ENCODE data around the gene C9orf40. TPM values are rescaled to one million over a fixed set of nuclear protein-coding genes. Genes with fewer than 3 reads are reported as not detected.

C9orf40 gene
- total RNA-seq, 3 donors from 2014 or later (not counting 1 experiment from before 2014, with no cell fraction given): 1.8 to 3.9 (median 3.6) TPM

DNA sequence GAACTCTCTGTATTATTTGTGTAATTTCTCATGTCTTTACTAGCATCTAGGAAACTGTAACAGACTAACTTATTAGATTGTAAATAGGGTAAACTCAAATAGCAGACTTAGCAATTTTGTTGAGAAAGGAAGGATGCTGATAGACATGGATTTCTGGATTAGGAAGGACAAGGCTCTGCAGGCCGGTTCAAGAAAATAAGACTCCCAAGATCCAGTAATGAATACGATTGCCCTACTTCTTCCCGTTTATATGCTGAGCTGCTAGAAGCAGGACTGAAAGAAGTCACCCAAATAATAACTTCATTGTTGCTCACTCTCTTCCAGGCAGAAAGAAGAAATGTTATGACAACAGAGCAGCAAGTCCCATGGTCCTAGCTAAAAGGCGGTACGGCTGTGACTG lies 22.8 kb upstream of the C9orf40 start:
- peaks cover 0 to 10% of the 10 kb centered on the region in 2 donors for H3K4me1 Mint-ChIP-seq
- no peak overlapping the region for H3K4me3 Mint-ChIP-seq
- Histone ChIP-seq H3K4me1 (ENCODE audit: control insufficient read depth, insufficient read depth, low read length) (no peaks in the 10 kb centered on the region), H3K27ac (ENCODE audit: low read length) (no peak overlapping the region), H3K9me3 (ENCODE audit: control insufficient read depth, insufficient read depth, low read length) (no peaks in the 10 kb centered on the region), H3K36me3 (ENCODE audit: control insufficient read depth, insufficient read depth, low read length) (no peaks in the 10 kb centered on the region), H3K27me3 (ENCODE audit: control insufficient read depth, insufficient read depth, low read length) (no peaks in the 10 kb centered on the region), H3K4me3 (ENCODE audit: low read length) (no peak overlapping the region)
- 97% methylated on average over 5 of the region's 5 CpGs for WGBS (ENCODE audit: insufficient coverage)
- H3K27ac Mint-ChIP-seq: no peak overlapping the region
- no peaks in the 10 kb centered on the region for H3K27me3 Mint-ChIP-seq (ENCODE audit: low read depth in 2 of 2)
- TF ChIP-seq, protein P1, sequence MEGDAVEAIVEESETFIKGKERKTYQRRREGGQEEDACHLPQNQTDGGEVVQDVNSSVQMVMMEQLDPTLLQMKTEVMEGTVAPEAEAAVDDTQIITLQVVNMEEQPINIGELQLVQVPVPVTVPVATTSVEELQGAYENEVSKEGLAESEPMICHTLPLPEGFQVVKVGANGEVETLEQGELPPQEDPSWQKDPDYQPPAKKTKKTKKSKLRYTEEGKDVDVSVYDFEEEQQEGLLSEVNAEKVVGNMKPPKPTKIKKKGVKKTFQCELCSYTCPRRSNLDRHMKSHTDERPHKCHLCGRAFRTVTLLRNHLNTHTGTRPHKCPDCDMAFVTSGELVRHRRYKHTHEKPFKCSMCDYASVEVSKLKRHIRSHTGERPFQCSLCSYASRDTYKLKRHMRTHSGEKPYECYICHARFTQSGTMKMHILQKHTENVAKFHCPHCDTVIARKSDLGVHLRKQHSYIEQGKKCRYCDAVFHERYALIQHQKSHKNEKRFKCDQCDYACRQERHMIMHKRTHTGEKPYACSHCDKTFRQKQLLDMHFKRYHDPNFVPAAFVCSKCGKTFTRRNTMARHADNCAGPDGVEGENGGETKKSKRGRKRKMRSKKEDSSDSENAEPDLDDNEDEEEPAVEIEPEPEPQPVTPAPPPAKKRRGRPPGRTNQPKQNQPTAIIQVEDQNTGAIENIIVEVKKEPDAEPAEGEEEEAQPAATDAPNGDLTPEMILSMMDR (IDR thresholded peaks at IDR 0.05): no peak
- no peak for ATAC-seq
- no peaks in the 10 kb centered on the region for H3K36me3 Mint-ChIP-seq
- DNase-seq: no peak
- intact Hi-C loops (cut with micrococcal nuclease): no loop called here
- no peaks in the 10 kb centered on the region for H3K9me3 Mint-ChIP-seq

- H3K36me3 Mint-ChIP-seq: no peaks in the 10 kb centered on the region
- Histone ChIP-seq H3K36me3 (ENCODE audit: control insufficient read depth, insufficient read depth, low read length) (no peaks in the 10 kb centered on the region), H3K27ac (ENCODE audit: low read length) (no peak overlapping the region), H3K4me1 (ENCODE audit: control insufficient read depth, insufficient read depth, low read length) (no peaks in the 10 kb centered on the region), H3K4me3 (ENCODE audit: low read length) (no peak overlapping the region), H3K27me3 (ENCODE audit: control insufficient read depth, insufficient read depth, low read length) (no peaks in the 10 kb centered on the region), H3K9me3 (ENCODE audit: control insufficient read depth, insufficient read depth, low read length) (no peaks in the 10 kb centered on the region)
- H3K27ac Mint-ChIP-seq: no peak overlapping the region
- H3K4me3 Mint-ChIP-seq: no peak overlapping the region
- WGBS (ENCODE audit: insufficient coverage): 96% methylated on average over 1 of the region's 1 CpG
- TF ChIP-seq, protein P1 (IDR thresholded peaks at IDR 0.05): no peak
- ATAC-seq (no peak), DNase-seq (no peak)
- H3K27me3 Mint-ChIP-seq (ENCODE audit: low read depth in 2 of 2): no peaks in the 10 kb centered on the region
- no peaks in the 10 kb centered on the region for H3K9me3 Mint-ChIP-seq
- H3K4me1 Mint-ChIP-seq: peaks cover 0 to 10% of the 10 kb centered on the region in 2 donors
- intact Hi-C loops (cut with micrococcal nuclease): no loop called here
These were observed 21.8 kb upstream of the C9orf40 start for GRCh38 chr9:74974558-74974957.

GRCh38 chr9:74973714-74974113 lies 21.0 kb upstream of the C9orf40 start:
- no peaks in the 10 kb centered on the region for H3K9me3 Mint-ChIP-seq
- H3K27ac Mint-ChIP-seq: no peak overlapping the region
- no peak overlapping the region for H3K4me3 Mint-ChIP-seq
- Histone ChIP-seq H3K27ac (ENCODE audit: low read length) (no peak overlapping the region), H3K27me3 (ENCODE audit: control insufficient read depth, insufficient read depth, low read length) (no peaks in the 10 kb centered on the region), H3K4me1 (ENCODE audit: control insufficient read depth, insufficient read depth, low read length) (no peaks in the 10 kb centered on the region), H3K4me3 (ENCODE audit: low read length) (no peak overlapping the region), H3K36me3 (ENCODE audit: control insufficient read depth, insufficient read depth, low read length) (no peaks in the 10 kb centered on the region), H3K9me3 (ENCODE audit: control insufficient read depth, insufficient read depth, low read length) (no peaks in the 10 kb centered on the region)
- no peak for DNase-seq
- peaks cover 0 to 10% of the 10 kb centered on the region in 2 donors for H3K4me1 Mint-ChIP-seq
- no peaks in the 10 kb centered on the region for H3K27me3 Mint-ChIP-seq (ENCODE audit: low read depth in 2 of 2)
- intact Hi-C loops (cut with micrococcal nuclease): no loop called here
- ATAC-seq: no peak
- TF ChIP-seq, protein P1 (IDR thresholded peaks at IDR 0.05): no peak
- no peaks in the 10 kb centered on the region for H3K36me3 Mint-ChIP-seq

DNA sequence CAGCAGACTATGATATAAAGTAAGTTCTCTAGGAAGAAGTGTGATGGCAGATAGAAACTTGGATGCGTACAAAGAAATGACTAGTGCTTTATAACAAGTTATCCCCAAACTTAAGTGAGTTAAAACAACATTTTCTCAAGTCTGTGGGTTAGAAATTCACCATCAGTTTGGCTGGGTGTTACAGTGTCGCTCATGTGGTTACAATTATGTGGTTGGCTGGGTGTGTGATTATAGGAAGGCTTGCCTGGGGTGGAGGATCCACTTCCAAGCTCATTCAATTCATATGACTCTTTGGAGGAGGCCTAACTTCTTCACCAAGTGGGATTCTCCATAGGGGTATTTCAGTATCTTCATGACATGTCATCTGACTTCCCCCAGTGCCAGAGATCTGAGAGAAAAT lies 10.3 kb upstream of the C9orf40 start:
- no peak overlapping the region for H3K4me3 ChIP-seq (ENCODE audit: low read length)
- peak overlapping the region; percentile 71 to 84 for H3K27ac Mint-ChIP-seq
- peaks cover 0 to 3% of the 10 kb centered on the region in 2 donors for H3K9me3 Mint-ChIP-seq
- H3K36me3 Mint-ChIP-seq: no peaks in the 10 kb centered on the region
- H3K4me1 Mint-ChIP-seq: peaks cover 43 to 48% of the 10 kb centered on the region in 2 donors
- H3K27me3 Mint-ChIP-seq (ENCODE audit: low read depth in 2 of 2): no peaks in the 10 kb centered on the region
- ATAC-seq (peak; percentile 59 to 88 (median 71)), DNase-seq (peak in 1 of 2 donors; percentile 47)
- no peaks in the 10 kb centered on the region for H3K9me3 ChIP-seq (ENCODE audit: control insufficient read depth, insufficient read depth, low read length)
- WGBS (ENCODE audit: insufficient coverage): 50% methylated on average over 1 of the region's 2 CpGs
- no peaks in the 10 kb centered on the region for H3K27me3 ChIP-seq (ENCODE audit: control insufficient read depth, insufficient read depth, low read length)
- intact Hi-C loops (cut with micrococcal nuclease): loop anchor here (2.0 to 5.0 kb wide), 3 partner anchors 16 to 1811 kb away; partner anchors contain the start of gene ANXA1
- H3K36me3 ChIP-seq (ENCODE audit: control insufficient read depth, insufficient read depth, low read length): no peaks in the 10 kb centered on the region
- H3K4me1 ChIP-seq (ENCODE audit: control insufficient read depth, insufficient read depth, low read length): peaks cover 7% of the 10 kb centered on the region
- H3K4me3 Mint-ChIP-seq: peak overlapping the region; percentile 78
- TF ChIP-seq, protein P1 (IDR thresholded peaks at IDR 0.05): no peak
- peak overlapping the region; percentile 18 for H3K27ac ChIP-seq (ENCODE audit: low read length)

Measured in natural killer cell (primary cell).